Osteoblast (primary cell): Measurements from ENCODE around the gene ETV6. TPM values are rescaled to one million over a fixed set of nuclear protein-coding genes. Genes with fewer than 3 reads are reported as not detected.

Experiments used
- DNase-seq: peaks from one replicate; pipeline ENCODE4 v3.0.0; 2011; ENCODE audit warnings: low spot score, mixed read lengths; ENCODE audit not compliant: insufficient read length; ENCODE audit errors: missing footprints
- H2AFZ ChIP-seq: 2 replicates; pipeline ENCODE4 v1.6.0; 2011; ENCODE audit warnings: mild to moderate bottlenecking, low read length
- H3K27ac ChIP-seq: 2 replicates; pipeline ENCODE4 v1.5.1; 2011; ENCODE audit warnings: mild to moderate bottlenecking, low read depth, low read length, moderate library complexity
- H3K27me3 ChIP-seq: 2 replicates; pipeline ENCODE4 v1.6.0; 2012; ENCODE audit warnings: mild to moderate bottlenecking, control low read depth, inconsistent platforms, low read length, moderate library complexity; ENCODE audit not compliant: insufficient read depth
- H3K36me3 ChIP-seq: 2 replicates; pipeline ENCODE4 v1.5.1; 2011; ENCODE audit warnings: mild to moderate bottlenecking, low read length, control low read depth, moderate library complexity; ENCODE audit not compliant: insufficient read depth
- H3K4me1 ChIP-seq: 2 replicates; pipeline ENCODE4 v1.5.1; 2011; ENCODE audit warnings: mild to moderate bottlenecking, low read length, control low read depth, moderate library complexity; ENCODE audit not compliant: insufficient read depth
- H3K4me2 ChIP-seq: 2 replicates; pipeline ENCODE4 v1.6.0; 2011; ENCODE audit warnings: mild to moderate bottlenecking, low read length; ENCODE audit not compliant: insufficient read depth
- H3K4me3 ChIP-seq: fragments of 200-600 bp; sonication (generic); 3 replicates; pipeline ENCODE4 v1.5.1; 2012; ENCODE audit warnings: mild to moderate bottlenecking, low read length, inconsistent platforms; ENCODE audit not compliant: insufficient read depth
- H3K79me2 ChIP-seq: 2 replicates; pipeline ENCODE4 v1.6.0; 2012; ENCODE audit warnings: mild to moderate bottlenecking, low read length, control low read depth, inconsistent platforms; ENCODE audit not compliant: insufficient read depth
- H3K9me3 ChIP-seq: 2 replicates; pipeline ENCODE4 v1.5.1; 2011; ENCODE audit warnings: low read depth, low read length, control low read depth
- H4K20me1 ChIP-seq: 2 replicates; pipeline ENCODE4 v1.6.0; 2012; ENCODE audit warnings: mild to moderate bottlenecking, low read length, control low read depth; ENCODE audit not compliant: insufficient read depth
- total RNA-seq: library from RNA; depleted of rRNA; stranded (reverse); fragments of >200 nt; gene quantifications from 2 replicates; pipeline ENCODE4 v1.2.3, GENCODE V29; 2012
- TF ChIP-seq, protein P1 (sequence below): IDR thresholded peaks from 2 replicates; pipeline ENCODE4 v1.5.1; 2011; ENCODE audit warnings: mild to moderate bottlenecking, low read depth, low read length, moderate library complexity; ENCODE audit errors: extremely low read depth

ETV6 gene
- total RNA-seq, 1 donor = 16.3 TPM

DNA sequence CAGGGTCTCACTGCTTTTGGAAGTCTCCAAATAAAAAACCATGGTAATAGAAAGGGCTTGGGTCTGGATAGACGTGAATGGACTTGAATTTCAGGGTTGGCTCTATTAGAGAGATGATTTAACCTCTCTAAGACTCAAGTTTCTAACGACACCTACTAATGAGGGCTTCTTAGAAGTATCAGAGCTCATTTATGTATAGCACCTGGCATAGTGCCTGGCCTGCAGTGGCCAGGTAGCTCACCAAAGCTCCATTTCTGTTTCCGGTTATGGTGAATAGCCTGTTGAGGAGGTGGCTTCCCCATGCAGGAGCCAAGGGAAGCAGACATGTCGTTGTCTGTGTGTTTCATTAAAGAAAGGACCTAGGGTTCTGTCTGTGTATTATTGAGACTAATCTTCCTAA lies 108.6 kb downstream of the ETV6 start:
- no peaks in the 10 kb centered on the region for H3K27me3 ChIP-seq
- H3K4me1 ChIP-seq = peaks cover 26% of the 10 kb centered on the region
- H3K4me3 ChIP-seq = no peak overlapping the region
- TF ChIP-seq, protein P1, sequence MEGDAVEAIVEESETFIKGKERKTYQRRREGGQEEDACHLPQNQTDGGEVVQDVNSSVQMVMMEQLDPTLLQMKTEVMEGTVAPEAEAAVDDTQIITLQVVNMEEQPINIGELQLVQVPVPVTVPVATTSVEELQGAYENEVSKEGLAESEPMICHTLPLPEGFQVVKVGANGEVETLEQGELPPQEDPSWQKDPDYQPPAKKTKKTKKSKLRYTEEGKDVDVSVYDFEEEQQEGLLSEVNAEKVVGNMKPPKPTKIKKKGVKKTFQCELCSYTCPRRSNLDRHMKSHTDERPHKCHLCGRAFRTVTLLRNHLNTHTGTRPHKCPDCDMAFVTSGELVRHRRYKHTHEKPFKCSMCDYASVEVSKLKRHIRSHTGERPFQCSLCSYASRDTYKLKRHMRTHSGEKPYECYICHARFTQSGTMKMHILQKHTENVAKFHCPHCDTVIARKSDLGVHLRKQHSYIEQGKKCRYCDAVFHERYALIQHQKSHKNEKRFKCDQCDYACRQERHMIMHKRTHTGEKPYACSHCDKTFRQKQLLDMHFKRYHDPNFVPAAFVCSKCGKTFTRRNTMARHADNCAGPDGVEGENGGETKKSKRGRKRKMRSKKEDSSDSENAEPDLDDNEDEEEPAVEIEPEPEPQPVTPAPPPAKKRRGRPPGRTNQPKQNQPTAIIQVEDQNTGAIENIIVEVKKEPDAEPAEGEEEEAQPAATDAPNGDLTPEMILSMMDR = no peak
- H3K79me2 ChIP-seq = peaks cover 17% of the 10 kb centered on the region
- H4K20me1 ChIP-seq = no peaks in the 10 kb centered on the region
- H2AFZ ChIP-seq = no peak overlapping the region
- peaks cover 9% of the 10 kb centered on the region for H3K36me3 ChIP-seq
- no peak for DNase-seq
- H3K4me2 ChIP-seq = no peak overlapping the region
- H3K9me3 ChIP-seq = no peaks in the 10 kb centered on the region
- H3K27ac ChIP-seq = no peak overlapping the region

DNA sequence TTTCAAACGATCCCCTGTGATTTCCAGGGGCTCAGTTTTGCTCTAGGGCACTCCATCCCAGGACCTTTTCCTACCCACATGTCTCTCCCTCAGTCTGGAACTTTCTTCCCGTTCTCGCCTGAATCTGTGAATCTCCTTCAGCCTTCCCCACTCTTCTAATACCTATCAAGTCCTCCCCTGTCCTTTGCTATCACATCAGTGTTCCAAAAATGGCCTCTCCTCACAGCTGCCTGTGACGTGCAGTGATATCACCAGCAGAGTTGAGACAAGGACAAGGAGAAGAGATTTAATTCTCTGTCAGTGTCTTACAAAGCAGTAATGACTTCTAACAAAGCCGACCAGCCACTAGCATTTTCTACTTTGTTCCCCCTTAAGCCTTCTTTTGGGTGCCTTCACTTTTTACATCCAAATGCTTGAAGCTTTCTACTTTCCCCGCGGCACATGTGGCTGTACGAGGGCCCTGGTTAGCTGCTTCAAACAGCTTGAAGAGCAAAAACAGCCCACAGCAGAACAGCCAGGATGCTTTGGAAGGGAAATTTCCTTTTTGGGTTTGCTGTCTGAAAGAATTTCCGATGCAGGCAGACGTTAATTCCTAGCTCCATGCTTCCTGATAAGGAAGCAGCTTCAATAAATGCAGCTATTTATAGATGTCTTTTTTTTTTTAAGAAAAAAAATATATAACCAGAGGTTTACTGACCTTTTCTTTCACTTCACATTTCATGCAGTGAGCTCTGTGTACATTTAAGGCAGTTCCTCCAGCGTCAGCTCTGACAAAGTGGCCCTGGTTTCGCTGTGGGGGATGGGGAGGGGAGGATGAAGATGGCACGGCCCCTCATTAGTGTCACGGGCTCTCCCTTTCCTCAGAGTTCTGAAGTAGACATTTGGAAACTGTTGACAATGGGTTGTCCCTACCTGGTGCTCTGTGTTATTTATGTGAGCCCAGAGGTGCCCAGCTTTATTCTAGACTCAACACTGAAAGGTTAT lies 109.3 kb downstream of the ETV6 start:
- DNase-seq = no peak
- H3K36me3 ChIP-seq = peaks cover 5% of the 10 kb centered on the region
- no peak overlapping the region for H2AFZ ChIP-seq
- no peaks in the 10 kb centered on the region for H4K20me1 ChIP-seq
- no peaks in the 10 kb centered on the region for H3K27me3 ChIP-seq
- H3K79me2 ChIP-seq = peaks cover 17% of the 10 kb centered on the region
- no peak overlapping the region for H3K27ac ChIP-seq
- H3K9me3 ChIP-seq = no peaks in the 10 kb centered on the region
- H3K4me3 ChIP-seq = no peak overlapping the region
- TF ChIP-seq, protein P1 = no peak
- H3K4me2 ChIP-seq = no peak overlapping the region
- H3K4me1 ChIP-seq = peaks cover 33% of the 10 kb centered on the region

DNA sequence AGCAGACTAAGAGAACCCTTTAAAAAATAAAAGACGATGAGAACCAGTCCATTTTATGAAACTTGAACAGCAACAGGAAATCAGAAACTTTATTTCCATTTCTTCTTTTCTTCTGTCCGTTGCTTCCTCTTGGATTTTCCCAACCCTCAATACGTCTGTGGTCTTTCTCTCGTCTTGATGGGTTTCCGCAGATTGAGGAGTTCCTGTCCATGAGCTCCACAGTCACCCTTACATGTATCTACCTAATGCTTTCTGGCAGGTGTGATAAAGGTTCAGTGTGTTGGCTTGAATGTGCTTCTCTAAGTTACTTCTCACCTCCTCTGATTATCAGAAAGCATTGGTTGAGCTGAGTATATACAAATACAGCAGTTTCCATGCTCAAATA lies 110.0 kb downstream of the ETV6 start:
- peaks cover 39% of the 10 kb centered on the region for H3K4me1 ChIP-seq
- peaks cover 17% of the 10 kb centered on the region for H3K79me2 ChIP-seq
- no peak overlapping the region for H3K4me3 ChIP-seq

DNA sequence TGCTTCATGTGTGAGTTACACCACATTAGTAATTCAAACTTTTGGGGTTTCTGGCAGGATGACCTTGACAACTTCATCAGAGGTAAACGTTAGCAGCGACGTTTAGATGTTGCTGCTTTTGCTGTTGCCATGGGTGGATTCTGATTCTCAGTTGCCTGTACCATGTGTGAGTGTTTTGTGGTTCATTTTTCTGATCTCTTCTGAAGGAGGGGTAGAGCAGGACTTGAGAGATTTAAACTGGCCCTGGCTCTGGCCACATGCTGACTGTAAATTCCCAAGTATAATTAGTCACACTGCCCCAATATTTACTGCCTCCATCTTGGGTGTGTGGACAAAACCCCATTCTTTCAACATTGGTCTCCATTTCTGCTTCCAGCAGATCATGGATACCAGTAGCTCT lies 110.4 kb downstream of the ETV6 start:
- no peak overlapping the region for H3K27ac ChIP-seq
- TF ChIP-seq, protein P1 = no peak
- no peaks in the 10 kb centered on the region for H4K20me1 ChIP-seq
- no peaks in the 10 kb centered on the region for H3K9me3 ChIP-seq
- peaks cover 3% of the 10 kb centered on the region for H3K36me3 ChIP-seq
- H3K27me3 ChIP-seq = no peaks in the 10 kb centered on the region
- H3K4me1 ChIP-seq = peaks cover 39% of the 10 kb centered on the region
- no peak overlapping the region for H3K4me3 ChIP-seq
- DNase-seq = no peak
- H2AFZ ChIP-seq = no peak overlapping the region
- H3K79me2 ChIP-seq = peaks cover 20% of the 10 kb centered on the region
- no peak overlapping the region for H3K4me2 ChIP-seq

More for the DNA sequence above, 110.0 kb downstream of the ETV6 start:
- H2AFZ ChIP-seq = no peak overlapping the region
- no peak overlapping the region for H3K4me2 ChIP-seq
- no peaks in the 10 kb centered on the region for H3K9me3 ChIP-seq
- H3K27ac ChIP-seq = no peak overlapping the region
- H4K20me1 ChIP-seq = no peaks in the 10 kb centered on the region
- DNase-seq = no peak
- TF ChIP-seq, protein P1 = no peak
- H3K36me3 ChIP-seq = no peaks in the 10 kb centered on the region
- no peaks in the 10 kb centered on the region for H3K27me3 ChIP-seq
